ENCODE results near the gene TEX53. TPM values are rescaled to one million over a fixed set of nuclear protein-coding genes. Genes with fewer than 3 reads are reported as not detected.

TEX53 gene
- total RNA-seq, 1 donor from 2014 or later = not detected

DNA sequence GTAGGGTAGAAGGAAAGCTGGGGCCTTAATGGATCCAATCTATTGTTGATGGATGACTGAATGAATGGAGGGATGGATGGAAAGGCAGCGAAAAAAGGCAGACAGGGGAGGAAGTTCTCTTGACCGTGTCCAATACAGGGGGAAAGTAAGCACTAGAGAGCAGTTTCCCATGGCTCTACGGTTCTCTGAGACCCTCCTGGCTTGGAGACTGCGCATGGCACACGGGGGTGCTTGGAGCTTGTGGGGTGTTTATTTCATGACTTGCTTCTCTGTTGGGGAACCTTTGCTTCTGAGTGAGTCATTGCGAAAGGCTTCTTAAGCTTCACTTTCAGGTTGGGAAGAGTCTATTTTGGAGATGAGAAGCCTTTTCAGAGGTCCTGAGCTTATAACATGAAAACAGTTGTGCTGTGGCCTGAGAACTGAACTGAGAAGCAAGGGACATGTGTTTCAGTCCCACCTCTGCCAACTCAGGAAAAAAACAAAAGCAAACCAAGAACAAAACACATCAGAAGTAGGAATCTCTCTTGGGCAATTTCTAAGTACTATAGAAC, 37.2 kb upstream of the TEX53 start:
- TF ChIP-seq, protein P1, sequence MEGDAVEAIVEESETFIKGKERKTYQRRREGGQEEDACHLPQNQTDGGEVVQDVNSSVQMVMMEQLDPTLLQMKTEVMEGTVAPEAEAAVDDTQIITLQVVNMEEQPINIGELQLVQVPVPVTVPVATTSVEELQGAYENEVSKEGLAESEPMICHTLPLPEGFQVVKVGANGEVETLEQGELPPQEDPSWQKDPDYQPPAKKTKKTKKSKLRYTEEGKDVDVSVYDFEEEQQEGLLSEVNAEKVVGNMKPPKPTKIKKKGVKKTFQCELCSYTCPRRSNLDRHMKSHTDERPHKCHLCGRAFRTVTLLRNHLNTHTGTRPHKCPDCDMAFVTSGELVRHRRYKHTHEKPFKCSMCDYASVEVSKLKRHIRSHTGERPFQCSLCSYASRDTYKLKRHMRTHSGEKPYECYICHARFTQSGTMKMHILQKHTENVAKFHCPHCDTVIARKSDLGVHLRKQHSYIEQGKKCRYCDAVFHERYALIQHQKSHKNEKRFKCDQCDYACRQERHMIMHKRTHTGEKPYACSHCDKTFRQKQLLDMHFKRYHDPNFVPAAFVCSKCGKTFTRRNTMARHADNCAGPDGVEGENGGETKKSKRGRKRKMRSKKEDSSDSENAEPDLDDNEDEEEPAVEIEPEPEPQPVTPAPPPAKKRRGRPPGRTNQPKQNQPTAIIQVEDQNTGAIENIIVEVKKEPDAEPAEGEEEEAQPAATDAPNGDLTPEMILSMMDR (IDR thresholded peaks at IDR 0.05) = no peak
- no peak overlapping the region for H3K27ac ChIP-seq
- no peaks in the 10 kb centered on the region for H3K27me3 ChIP-seq
- no peak for DNase-seq (ENCODE audit: low spot score in 2 of 2)
- H3K4me1 ChIP-seq = no peaks in the 10 kb centered on the region
- no peaks in the 10 kb centered on the region for H3K9me3 ChIP-seq
- intact Hi-C loops (cut with DNase I) = no loop called here
- no peak overlapping the region for H3K4me3 ChIP-seq
- no peaks in the 10 kb centered on the region for H3K36me3 ChIP-seq

DNA sequence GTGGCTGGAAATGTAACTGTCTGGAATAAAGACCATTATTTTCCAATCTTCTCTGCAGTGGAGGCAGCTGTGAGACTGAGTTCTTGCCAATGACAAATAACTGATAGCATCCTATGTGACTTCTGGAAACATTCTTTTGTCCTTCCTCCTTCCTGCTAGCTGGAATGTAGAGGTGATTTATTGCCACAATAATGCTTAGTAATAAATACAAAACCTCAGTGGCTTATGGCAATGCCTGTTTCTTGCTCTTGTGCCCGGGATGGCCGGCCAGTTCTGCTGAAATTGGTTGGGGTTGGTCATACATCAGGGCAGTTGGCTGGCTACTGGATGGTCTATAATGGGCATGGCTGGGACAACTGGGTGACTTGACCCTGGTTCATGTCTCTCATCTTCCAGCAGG, 36.5 kb upstream of the TEX53 start:
- no peak overlapping the region for H3K4me3 ChIP-seq
- H3K9me3 ChIP-seq = no peaks in the 10 kb centered on the region
- no peak for DNase-seq (ENCODE audit: low spot score in 2 of 2)
- TF ChIP-seq, protein P1 (IDR thresholded peaks at IDR 0.05) = no peak
- H3K27me3 ChIP-seq = no peaks in the 10 kb centered on the region
- H3K36me3 ChIP-seq = no peaks in the 10 kb centered on the region
- no peaks in the 10 kb centered on the region for H3K4me1 ChIP-seq
- intact Hi-C loops (cut with DNase I) = no loop called here
- H3K27ac ChIP-seq = no peak overlapping the region

DNA sequence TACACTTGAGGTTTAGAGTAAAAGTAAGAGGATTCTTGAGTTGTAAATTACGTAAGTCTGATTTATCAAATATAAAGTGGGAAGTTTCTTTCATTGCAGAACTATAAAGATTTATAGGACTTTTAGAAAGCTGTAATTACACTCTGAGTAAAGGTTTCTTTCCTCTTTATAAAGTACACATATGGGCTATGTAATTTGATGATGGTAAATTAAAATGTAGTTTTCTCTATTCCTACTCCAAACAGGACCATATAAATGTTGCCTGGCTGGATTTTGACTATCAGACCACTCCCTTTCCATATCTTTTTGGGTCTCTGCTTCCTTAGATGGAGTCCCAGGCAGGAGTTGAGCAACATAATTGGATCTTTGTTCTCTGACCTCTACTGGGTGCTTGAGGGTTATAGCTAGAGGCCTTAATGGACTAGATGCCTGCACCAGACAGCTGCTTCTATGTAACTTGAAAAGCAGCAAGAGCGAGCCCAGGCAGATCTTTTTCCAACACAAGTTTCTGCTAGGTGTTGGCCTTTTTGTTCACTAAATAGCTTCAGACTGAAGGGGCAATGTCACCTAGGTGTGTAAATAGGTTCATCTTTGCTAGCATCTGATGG, 35.7 kb upstream of the TEX53 start:
- no peak for DNase-seq (ENCODE audit: low spot score in 2 of 2)
- no peak overlapping the region for H3K27ac ChIP-seq
- no peaks in the 10 kb centered on the region for H3K9me3 ChIP-seq
- no peak overlapping the region for H3K4me3 ChIP-seq
- TF ChIP-seq, protein P1 (IDR thresholded peaks at IDR 0.05) = no peak
- intact Hi-C loops (cut with DNase I) = no loop called here
- no peaks in the 10 kb centered on the region for H3K36me3 ChIP-seq
- no peaks in the 10 kb centered on the region for H3K27me3 ChIP-seq
- no peaks in the 10 kb centered on the region for H3K4me1 ChIP-seq

DNA sequence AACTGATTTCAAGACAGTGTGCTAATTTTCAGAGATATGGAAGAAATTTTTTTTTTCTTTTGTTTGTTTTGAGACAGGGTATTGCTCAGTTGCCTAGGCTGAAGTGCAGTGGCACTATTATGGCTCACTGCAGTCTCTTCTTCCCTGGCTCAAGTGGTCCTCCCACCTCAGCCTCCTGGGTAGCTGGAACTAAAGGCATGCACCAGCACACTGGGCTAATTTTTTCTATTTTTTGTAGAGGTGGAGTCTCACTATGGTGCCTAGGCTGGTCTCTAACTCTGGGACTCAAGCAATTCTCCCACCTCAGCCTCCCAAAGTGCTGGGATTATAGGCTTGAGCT, 34.3 kb upstream of the TEX53 start:
- intact Hi-C loops (cut with DNase I) = no loop called here
- TF ChIP-seq, protein P1 (IDR thresholded peaks at IDR 0.05) = no peak
- no peaks in the 10 kb centered on the region for H3K9me3 ChIP-seq

DNA sequence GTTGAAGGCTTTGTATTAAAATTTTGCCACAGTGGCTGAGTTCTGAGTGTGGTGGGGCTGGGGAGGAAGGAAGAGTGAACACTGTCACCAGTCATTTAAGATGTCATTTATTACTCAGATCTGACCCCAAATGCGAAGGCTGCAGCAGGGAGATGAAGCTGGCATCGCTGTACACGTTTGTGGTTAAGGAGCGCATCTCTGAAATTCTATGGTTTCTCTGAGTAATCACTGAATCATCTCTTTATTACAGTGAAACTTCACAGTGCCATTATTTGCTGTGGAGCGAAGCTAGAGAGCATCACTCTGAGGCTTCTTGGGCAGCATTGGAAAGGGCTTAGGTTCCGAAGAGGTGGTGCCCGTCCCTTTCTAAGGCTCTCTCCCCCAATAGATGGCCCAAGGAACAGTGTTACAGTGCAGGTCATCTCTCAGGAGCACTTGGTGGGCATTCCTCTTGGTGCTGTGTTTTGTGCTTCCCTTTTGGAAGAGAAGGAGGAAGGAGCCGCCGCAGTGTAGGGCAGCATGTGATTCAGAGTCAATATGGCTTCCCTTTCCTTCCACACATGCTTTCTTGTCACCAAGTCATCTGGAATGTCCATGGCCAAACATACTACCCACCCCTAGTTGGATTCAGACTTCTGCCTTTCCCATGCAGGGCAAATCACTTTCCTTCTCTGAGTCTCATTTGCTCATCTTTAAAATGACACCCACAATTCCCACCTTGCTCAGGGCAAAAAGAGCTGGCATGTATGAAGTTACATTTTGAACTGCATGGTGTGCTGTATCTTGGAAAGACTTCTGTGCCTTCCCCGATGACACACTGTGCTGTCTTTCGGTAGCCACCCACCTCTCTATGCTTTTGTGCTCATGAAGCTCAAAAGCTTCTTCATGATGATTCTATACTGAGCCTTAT, 33.7 kb upstream of the TEX53 start:
- H3K4me3 ChIP-seq = no peak overlapping the region
- no peak for DNase-seq (ENCODE audit: low spot score in 2 of 2)
- H3K36me3 ChIP-seq = no peaks in the 10 kb centered on the region
- H3K4me1 ChIP-seq = no peaks in the 10 kb centered on the region
- H3K9me3 ChIP-seq = no peaks in the 10 kb centered on the region
- TF ChIP-seq, protein P1 (IDR thresholded peaks at IDR 0.05) = no peak
- no peak overlapping the region for H3K27ac ChIP-seq
- no peaks in the 10 kb centered on the region for H3K27me3 ChIP-seq
- intact Hi-C loops (cut with DNase I) = no loop called here

More for the DNA sequence above, 34.3 kb upstream of the TEX53 start:
- DNase-seq (ENCODE audit: low spot score in 2 of 2) = no peak
- no peaks in the 10 kb centered on the region for H3K4me1 ChIP-seq
- H3K36me3 ChIP-seq = no peaks in the 10 kb centered on the region
- H3K4me3 ChIP-seq = no peak overlapping the region
- H3K27me3 ChIP-seq = no peaks in the 10 kb centered on the region
- H3K27ac ChIP-seq = no peak overlapping the region
